BLaER1 treated with 17β-estradiol and CSF1 and Interleukin-3, amounts not matched to agents 10 nM and 100 nM (cell line): ENCODE results near the gene HIRA.

Source experiments
- H3K27ac ChIP-seq, 11 experiments: shearing (Covaris generic); formaldehyde crosslinking; 2 replicates each; pipeline ENCODE4 v1.8.1; 2022
- H3K27me3 ChIP-seq, 11 experiments: shearing (Covaris generic); formaldehyde crosslinking; 2 replicates each; pipeline ENCODE4 v1.8.1; 2022
- H3K36me3 ChIP-seq, 11 experiments: shearing (Covaris generic); formaldehyde crosslinking; 2 replicates each; pipeline ENCODE4 v1.8.1; 2022
- H3K4me1 ChIP-seq, 10 experiments: shearing (Covaris generic); formaldehyde crosslinking; 2 replicates each; pipeline ENCODE4 v1.8.1; 2022
- H3K4me2 ChIP-seq, 11 experiments: shearing (Covaris generic); formaldehyde crosslinking; 2 replicates each; pipeline ENCODE4 v1.8.1; 2022
- H3K4me3 ChIP-seq, 10 experiments: shearing (Covaris generic); formaldehyde crosslinking; 2 replicates each; pipeline ENCODE4 v1.8.1; 2022
- H3K9ac ChIP-seq, 11 experiments: shearing (Covaris generic); formaldehyde crosslinking; 2 replicates each; pipeline ENCODE4 v1.8.1; 2022
- H3K9me3 ChIP-seq, 11 experiments: shearing (Covaris generic); formaldehyde crosslinking; replicated peaks in 1 of 11; 2 replicates each; pipeline ENCODE4 v1.8.1; 2022
- H4K20me1 ChIP-seq, 11 experiments: shearing (Covaris generic); formaldehyde crosslinking; 2 replicates each; pipeline ENCODE4 v1.8.1; 2022
- Cebpa-rat ChIP-seq, 11 experiments: shearing (Covaris generic); IDR thresholded peaks; 2 replicates each; pipeline ENCODE4 v1.8.1; 2022

HIRA gene

GRCh38 chr22:19358703-19359553 is 72.6 kb downstream of the HIRA start:
- Histone ChIP-seq H3K4me2 (no peak overlapping the region), H3K4me3 (no peak overlapping the region), H3K27ac (no peak overlapping the region), H3K9ac (no peak overlapping the region), H3K9me3 (no peaks in the 10 kb centered on the region), H4K20me1 (peaks cover 0 to 57% (median 5%) of the 10 kb centered on the region in 11 experiments; a peak in 9 of 22 replicates), H3K27me3 (no peaks in the 10 kb centered on the region), H3K4me1 (peaks cover 0 to 30% (median 19%) of the 10 kb centered on the region in 10 experiments; a peak in 16 of 20 replicates), H3K36me3 (peaks cover 91 to 100% (median 96%) of the 10 kb centered on the region in 11 experiments)
- no peak for TF ChIP-seq Cebpa-rat (IDR thresholded peaks at IDR 0.05)

DNA sequence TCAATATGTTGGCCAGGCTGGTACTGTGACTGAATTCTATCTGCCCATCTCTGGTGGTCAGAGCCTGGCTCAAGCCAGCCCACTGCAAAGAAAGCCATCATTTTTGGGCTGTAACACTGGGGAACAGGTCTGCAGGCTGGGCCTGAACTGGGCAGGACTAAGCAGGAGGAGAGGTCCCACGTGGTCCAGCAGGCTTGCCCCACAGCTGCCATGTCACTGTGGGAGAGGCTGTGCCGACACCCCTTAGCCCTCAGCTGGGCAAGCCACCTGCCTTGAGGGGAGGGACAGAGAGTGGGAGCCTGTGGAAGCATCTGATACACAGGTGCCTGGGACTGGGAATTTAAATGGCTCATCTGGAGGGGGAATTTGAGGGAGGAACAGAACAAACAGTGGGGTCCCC is 73.3 kb downstream of the HIRA start:
- TF ChIP-seq Cebpa-rat (IDR thresholded peaks at IDR 0.05) = no peak
- H3K4me3 ChIP-seq = no peak overlapping the region
- peaks cover 91 to 100% (median 96%) of the 10 kb centered on the region in 11 experiments for H3K36me3 ChIP-seq
- peaks cover 0 to 30% (median 19%) of the 10 kb centered on the region in 10 experiments; a peak in 16 of 20 replicates for H3K4me1 ChIP-seq
- no peaks in the 10 kb centered on the region for H3K27me3 ChIP-seq
- H3K27ac ChIP-seq = no peak overlapping the region
- H3K4me2 ChIP-seq = no peak overlapping the region
- no peaks in the 10 kb centered on the region for H3K9me3 ChIP-seq
- no peak overlapping the region for H3K9ac ChIP-seq
- H4K20me1 ChIP-seq = peaks cover 0 to 64% (median 5%) of the 10 kb centered on the region in 11 experiments; a peak in 9 of 22 replicates

- H3K27me3 ChIP-seq = no peaks in the 10 kb centered on the region
- H3K4me1 ChIP-seq = peaks cover 0 to 29% (median 14%) of the 10 kb centered on the region in 10 experiments; a peak in 16 of 20 replicates
- H4K20me1 ChIP-seq = peaks cover 0 to 71% (median 5%) of the 10 kb centered on the region in 11 experiments; a peak in 9 of 22 replicates
- H3K4me2 ChIP-seq = no peak overlapping the region
- no peak overlapping the region; a peak in 1 of 22 replicates for H3K27ac ChIP-seq
- H3K4me3 ChIP-seq = no peak overlapping the region
- H3K36me3 ChIP-seq = peaks cover 91 to 100% (median 97%) of the 10 kb centered on the region in 11 experiments
- H3K9me3 ChIP-seq = no peaks in the 10 kb centered on the region
- no peak overlapping the region for H3K9ac ChIP-seq
- no peak for TF ChIP-seq Cebpa-rat (IDR thresholded peaks at IDR 0.05)
Observed at GRCh38 chr22:19357270-19358105, 74.0 kb downstream of the HIRA start.

DNA sequence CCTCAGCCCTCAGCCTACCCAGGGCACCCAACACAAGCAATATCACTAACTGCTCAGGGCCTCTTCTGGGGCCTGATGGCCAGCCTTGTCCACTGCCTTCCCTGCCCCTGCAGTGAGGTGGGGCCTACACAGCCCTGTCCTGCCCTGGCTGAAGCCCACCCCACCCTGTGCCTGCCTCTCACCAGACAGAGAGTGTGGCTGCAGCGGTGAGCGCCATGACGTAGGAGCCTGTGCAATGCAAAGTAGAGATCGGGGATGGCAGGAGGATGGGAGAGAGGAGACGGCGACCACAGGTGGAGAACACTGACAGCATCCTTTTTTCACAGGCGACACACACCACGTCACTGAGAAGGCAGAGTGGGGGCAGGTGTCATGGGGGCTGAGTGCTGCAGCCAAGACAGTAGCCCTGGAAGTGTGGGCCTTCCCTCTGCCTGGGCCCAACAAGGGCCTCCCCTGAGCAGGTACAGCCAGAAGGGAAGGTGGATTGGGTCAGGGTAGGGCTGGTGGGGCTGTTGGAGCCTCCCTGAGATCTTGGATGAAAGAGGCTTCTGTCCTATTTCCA is 74.7 kb downstream of the HIRA start:
- peaks cover 97 to 100% (median 100%) of the 10 kb centered on the region in 11 experiments for H3K36me3 ChIP-seq
- H3K4me1 ChIP-seq = peaks cover 0 to 22% (median 7%) of the 10 kb centered on the region in 10 experiments; a peak in 16 of 20 replicates
- no peak overlapping the region for H3K4me3 ChIP-seq
- H3K4me2 ChIP-seq = no peak overlapping the region
- H3K27me3 ChIP-seq = no peaks in the 10 kb centered on the region
- no peaks in the 10 kb centered on the region for H3K9me3 ChIP-seq
- H3K9ac ChIP-seq = no peak overlapping the region
- TF ChIP-seq Cebpa-rat (IDR thresholded peaks at IDR 0.05) = no peak
- peaks cover 0 to 75% (median 5%) of the 10 kb centered on the region in 11 experiments; a peak in 9 of 22 replicates for H4K20me1 ChIP-seq
- H3K27ac ChIP-seq = no peak overlapping the region

DNA sequence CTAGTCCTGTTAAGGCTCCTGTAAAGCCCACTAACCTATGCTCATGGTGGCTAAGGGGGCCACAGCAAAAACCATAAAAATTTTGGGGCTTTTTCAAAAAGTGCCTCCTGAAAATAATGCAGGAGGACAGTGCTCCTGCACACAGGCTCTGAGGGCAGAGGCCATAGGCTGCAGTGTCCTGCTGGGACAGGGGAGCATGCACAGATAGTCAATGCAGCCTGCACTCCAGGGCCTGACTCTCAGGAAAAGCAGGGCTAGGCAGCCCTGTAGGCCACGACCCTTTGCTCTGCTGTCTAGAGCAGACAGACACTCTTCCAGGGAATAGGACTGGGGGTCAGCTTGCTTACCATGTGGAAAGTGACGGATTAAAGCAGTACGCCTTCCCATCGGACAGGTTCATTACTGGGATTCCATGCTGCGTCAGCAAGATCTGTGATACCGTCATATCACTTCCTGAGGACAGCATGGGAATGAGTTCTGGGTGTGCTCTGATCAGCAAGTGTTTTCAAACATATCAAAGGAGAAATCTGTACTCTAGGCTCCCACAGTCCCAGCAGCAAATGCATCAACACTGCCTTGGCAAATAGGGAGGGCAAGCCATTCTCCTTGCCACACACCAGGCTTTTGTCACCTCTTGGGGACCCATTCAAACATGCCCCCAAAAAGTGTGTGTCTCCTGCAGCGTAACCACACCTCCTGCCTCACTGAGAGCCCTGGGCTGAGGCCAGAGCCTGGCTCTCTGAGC is 75.9 kb downstream of the HIRA start:
- Histone ChIP-seq H3K4me3 (no peak overlapping the region), H3K27ac (no peak overlapping the region), H4K20me1 (peaks cover 0 to 72% (median 5%) of the 10 kb centered on the region in 11 experiments; a peak in 7 of 22 replicates), H3K27me3 (no peaks in the 10 kb centered on the region), H3K4me2 (no peak overlapping the region), H3K4me1 (peaks cover 0 to 11% (median 0%) of the 10 kb centered on the region in 10 experiments; a peak in 1 of 20 replicates), H3K36me3 (peaks cover 98 to 100% (median 100%) of the 10 kb centered on the region in 11 experiments), H3K9ac (no peak overlapping the region), H3K9me3 (no peaks in the 10 kb centered on the region)
- TF ChIP-seq Cebpa-rat (IDR thresholded peaks at IDR 0.05) = no peak

DNA sequence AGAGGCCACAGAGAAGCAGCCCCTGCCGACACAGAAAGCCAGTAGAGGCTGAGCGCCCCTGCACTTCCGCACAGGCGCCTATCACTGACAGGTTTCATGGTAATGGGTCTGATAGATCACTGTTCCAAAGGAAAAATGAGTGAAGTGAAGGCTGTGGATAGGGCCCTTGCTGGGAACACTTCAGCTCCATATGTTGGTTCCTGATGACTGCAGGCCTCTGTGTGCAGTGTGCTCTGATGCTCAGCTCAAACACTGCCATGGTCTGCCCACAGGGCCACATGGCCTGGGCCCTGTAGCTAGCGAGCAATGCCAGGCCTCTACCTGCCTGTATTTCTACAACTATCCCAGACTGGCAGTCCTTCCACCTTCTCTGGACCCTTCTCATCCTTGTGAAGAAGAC is 77.3 kb downstream of the HIRA start:
- no peaks in the 10 kb centered on the region for H3K9me3 ChIP-seq
- H3K4me1 ChIP-seq = 0 out of 20 replicates have a peak, but pooled peaks cover 0 to 5% (median 0%) of the 10 kb centered on the region in 10 experiments
- TF ChIP-seq Cebpa-rat (IDR thresholded peaks at IDR 0.05) = no peak
- no peak overlapping the region for H3K4me2 ChIP-seq
- no peaks in the 10 kb centered on the region for H3K27me3 ChIP-seq
- peaks cover 0 to 63% (median 5%) of the 10 kb centered on the region in 11 experiments; a peak in 7 of 22 replicates for H4K20me1 ChIP-seq
- peaks cover 98 to 100% (median 100%) of the 10 kb centered on the region in 11 experiments for H3K36me3 ChIP-seq
- no peak overlapping the region for H3K4me3 ChIP-seq
- no peak overlapping the region for H3K27ac ChIP-seq
- H3K9ac ChIP-seq = no peak overlapping the region

DNA sequence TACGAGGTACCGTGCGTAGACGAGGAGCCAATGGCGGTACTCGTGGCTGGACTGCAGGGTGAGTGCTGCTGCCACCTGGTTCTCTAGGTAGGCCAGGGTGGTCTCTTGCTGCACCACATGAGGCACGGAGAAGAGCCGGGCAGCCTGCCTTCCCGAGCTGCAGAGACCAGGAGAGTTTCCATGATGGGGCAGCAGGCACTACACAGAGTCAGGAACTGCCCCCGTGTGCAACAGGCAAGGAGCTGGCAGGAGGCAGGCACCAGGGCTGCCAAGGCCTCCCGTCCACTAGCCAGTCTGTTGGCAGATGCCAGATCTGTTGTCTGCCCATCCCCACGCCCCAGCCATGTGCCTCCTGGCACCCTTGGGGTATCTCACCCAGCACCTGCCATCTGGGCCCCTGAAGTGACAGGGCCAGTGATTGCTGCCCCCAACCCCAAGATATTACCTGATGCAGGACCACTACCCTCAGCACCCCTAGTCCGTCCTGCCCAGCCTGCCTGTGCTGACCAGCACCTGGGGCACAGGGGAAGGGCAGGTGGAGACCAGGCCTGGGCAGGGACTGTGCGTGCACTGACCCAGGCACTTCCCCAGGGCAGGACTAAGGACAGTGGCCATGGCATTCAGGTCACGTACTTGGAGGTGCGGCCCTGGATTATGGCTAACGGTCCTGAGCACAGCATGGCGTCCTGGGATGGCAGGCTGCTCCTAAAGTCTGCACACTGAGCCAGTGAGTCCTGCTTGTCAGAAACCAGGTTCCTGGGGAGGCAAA is 78.0 kb downstream of the HIRA start:
- peaks cover 0 to 58% (median 5%) of the 10 kb centered on the region in 11 experiments; a peak in 7 of 22 replicates for H4K20me1 ChIP-seq
- H3K9me3 ChIP-seq = no peaks in the 10 kb centered on the region
- TF ChIP-seq Cebpa-rat (IDR thresholded peaks at IDR 0.05) = no peak
- H3K4me3 ChIP-seq = no peak overlapping the region
- H3K27ac ChIP-seq = no peak overlapping the region
- no peak overlapping the region for H3K9ac ChIP-seq
- H3K4me1 ChIP-seq = 0 out of 20 replicates have a peak, but pooled peaks cover 0 to under 1% (median 0%) of the 10 kb centered on the region in 10 experiments
- H3K36me3 ChIP-seq = peaks cover 98 to 100% (median 100%) of the 10 kb centered on the region in 11 experiments
- no peaks in the 10 kb centered on the region for H3K27me3 ChIP-seq
- no peak overlapping the region for H3K4me2 ChIP-seq
